ENCODE results near the gene CCDC149. TPM values are rescaled to one million over a fixed set of nuclear protein-coding genes. Genes with fewer than 3 reads are reported as not detected.

The CCDC149 gene
- total RNA-seq, 1 donor from 2014 or later = 8.0 TPM

GRCh38 chr4:24840826-24841543 is 71.9 kb downstream of the CCDC149 start:
- no peak overlapping the region for H3K4me3 ChIP-seq (ENCODE audit: low read depth, low read length)
- no peak for DNase-seq (ENCODE audit: low read depth)
- no peaks in the 10 kb centered on the region for H3K27me3 ChIP-seq (ENCODE audit: control insufficient read depth, insufficient read depth, low read length)
- TF ChIP-seq, protein P1, sequence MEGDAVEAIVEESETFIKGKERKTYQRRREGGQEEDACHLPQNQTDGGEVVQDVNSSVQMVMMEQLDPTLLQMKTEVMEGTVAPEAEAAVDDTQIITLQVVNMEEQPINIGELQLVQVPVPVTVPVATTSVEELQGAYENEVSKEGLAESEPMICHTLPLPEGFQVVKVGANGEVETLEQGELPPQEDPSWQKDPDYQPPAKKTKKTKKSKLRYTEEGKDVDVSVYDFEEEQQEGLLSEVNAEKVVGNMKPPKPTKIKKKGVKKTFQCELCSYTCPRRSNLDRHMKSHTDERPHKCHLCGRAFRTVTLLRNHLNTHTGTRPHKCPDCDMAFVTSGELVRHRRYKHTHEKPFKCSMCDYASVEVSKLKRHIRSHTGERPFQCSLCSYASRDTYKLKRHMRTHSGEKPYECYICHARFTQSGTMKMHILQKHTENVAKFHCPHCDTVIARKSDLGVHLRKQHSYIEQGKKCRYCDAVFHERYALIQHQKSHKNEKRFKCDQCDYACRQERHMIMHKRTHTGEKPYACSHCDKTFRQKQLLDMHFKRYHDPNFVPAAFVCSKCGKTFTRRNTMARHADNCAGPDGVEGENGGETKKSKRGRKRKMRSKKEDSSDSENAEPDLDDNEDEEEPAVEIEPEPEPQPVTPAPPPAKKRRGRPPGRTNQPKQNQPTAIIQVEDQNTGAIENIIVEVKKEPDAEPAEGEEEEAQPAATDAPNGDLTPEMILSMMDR (IDR thresholded peaks at IDR 0.05; ENCODE audit: insufficient read depth, low read length, poor library complexity, severe bottlenecking) = no peak
- peaks cover under 1% of the 10 kb centered on the region for H3K36me3 ChIP-seq (ENCODE audit: control insufficient read depth, insufficient read depth, low read length)

DNA sequence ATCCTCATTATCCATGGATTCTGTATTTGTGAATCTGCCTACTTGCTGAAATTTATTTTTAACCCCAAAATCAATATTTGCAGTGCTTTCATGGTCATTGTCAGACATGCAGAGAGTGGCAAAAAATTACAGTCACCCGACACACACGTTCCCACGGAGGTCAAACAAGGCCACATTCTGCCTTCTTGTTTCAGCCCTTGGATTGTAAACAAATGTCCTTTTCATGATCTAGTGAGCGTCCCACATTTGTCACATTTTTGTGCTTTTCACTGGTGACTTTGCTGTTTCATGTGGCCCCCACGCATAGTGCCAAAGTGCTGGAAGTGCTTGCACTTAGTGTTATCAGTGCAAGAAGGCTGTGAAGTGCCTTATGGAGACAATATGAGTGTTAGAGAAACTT is 72.5 kb downstream of the CCDC149 start:
- Histone ChIP-seq H3K36me3 (ENCODE audit: control insufficient read depth, insufficient read depth, low read length) (peaks cover 1% of the 10 kb centered on the region), H3K4me3 (ENCODE audit: low read depth, low read length) (no peak overlapping the region), H3K27me3 (ENCODE audit: control insufficient read depth, insufficient read depth, low read length) (no peaks in the 10 kb centered on the region)
- no peak for DNase-seq (ENCODE audit: low read depth)
- TF ChIP-seq, protein P1 (IDR thresholded peaks at IDR 0.05; ENCODE audit: insufficient read depth, low read length, poor library complexity, severe bottlenecking) = no peak

- DNase-seq (ENCODE audit: low read depth) = no peak
- no peak overlapping the region for H3K4me3 ChIP-seq (ENCODE audit: low read depth, low read length)
- H3K27me3 ChIP-seq (ENCODE audit: control insufficient read depth, insufficient read depth, low read length) = no peaks in the 10 kb centered on the region
- H3K36me3 ChIP-seq (ENCODE audit: control insufficient read depth, insufficient read depth, low read length) = peaks cover 1% of the 10 kb centered on the region
- TF ChIP-seq, protein P1 (IDR thresholded peaks at IDR 0.05; ENCODE audit: insufficient read depth, low read length, poor library complexity, severe bottlenecking) = no peak
Measured at GRCh38 chr4:24837781-24838180, 75.1 kb downstream of the CCDC149 start.

DNA sequence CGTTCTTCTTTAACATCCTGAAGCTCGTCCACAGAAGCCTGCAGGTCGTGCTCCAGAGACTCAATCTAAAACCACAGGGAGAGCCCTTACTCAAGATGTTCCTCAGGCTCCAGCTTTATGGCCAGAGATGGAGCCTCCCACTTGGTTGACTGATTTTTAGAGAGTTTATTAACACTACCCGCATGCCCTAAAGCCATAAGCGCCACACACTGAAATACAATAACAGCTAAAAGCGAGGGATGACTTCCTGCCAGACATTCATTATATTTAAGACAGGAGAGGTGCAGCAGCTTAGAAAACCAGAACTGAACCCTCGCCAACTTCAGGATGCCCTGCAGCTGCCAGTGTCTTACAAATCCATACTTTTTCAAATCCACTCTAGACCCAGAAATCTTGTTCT is 75.5 kb downstream of the CCDC149 start:
- no peak overlapping the region for H3K4me3 ChIP-seq (ENCODE audit: low read depth, low read length)
- no peak for DNase-seq (ENCODE audit: low read depth)
- TF ChIP-seq, protein P1 (IDR thresholded peaks at IDR 0.05; ENCODE audit: insufficient read depth, low read length, poor library complexity, severe bottlenecking) = no peak
- peaks cover 1% of the 10 kb centered on the region for H3K36me3 ChIP-seq (ENCODE audit: control insufficient read depth, insufficient read depth, low read length)
- H3K27me3 ChIP-seq (ENCODE audit: control insufficient read depth, insufficient read depth, low read length) = no peaks in the 10 kb centered on the region

DNA sequence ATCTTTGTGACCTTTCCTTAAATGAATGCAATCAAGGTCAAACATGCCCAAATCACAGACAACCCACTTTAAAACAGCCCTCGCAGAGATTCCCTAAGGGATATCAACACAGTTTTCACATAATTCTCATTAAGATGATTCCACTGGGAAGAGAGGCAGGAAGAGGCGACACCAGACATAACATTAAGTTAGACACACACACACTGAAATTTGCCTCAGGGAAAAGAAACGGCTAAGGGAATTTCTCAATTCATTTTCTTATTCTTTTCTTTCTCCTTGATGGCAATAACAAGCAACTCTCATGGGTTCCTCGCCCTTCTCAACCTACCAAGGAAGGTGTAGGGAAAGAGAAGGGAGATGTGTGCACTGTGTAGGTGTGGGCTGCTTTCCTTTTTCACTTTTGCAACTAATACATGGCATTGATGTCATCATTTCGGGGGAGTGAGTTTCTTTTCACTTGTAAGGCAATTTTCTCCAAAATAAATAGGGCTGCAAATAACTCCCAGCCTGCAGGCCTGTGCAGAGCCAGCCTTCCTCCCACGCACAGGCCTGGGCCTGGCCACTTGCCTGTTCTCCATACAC is 76.1 kb downstream of the CCDC149 start:
- TF ChIP-seq, protein P1 (IDR thresholded peaks at IDR 0.05; ENCODE audit: insufficient read depth, low read length, poor library complexity, severe bottlenecking) = no peak
- H3K4me3 ChIP-seq (ENCODE audit: low read depth, low read length) = no peak overlapping the region
- H3K36me3 ChIP-seq (ENCODE audit: control insufficient read depth, insufficient read depth, low read length) = peaks cover 1% of the 10 kb centered on the region
- no peaks in the 10 kb centered on the region for H3K27me3 ChIP-seq (ENCODE audit: control insufficient read depth, insufficient read depth, low read length)
- no peak for DNase-seq (ENCODE audit: low read depth)

All from kidney epithelial cell (primary cell).